PFSK-1 (cell line): Measurements from ENCODE around the gene EXOC4.

Source experiments
- FOXP2 ChIP-seq: optimal IDR thresholded peaks from 2 replicates; pipeline ENCODE3; 2011; ENCODE audit warnings: borderline replicate concordance, control low read depth, inconsistent platforms; ENCODE audit not compliant: insufficient read depth; ENCODE audit errors: extremely low read length, extremely low read depth
- POLR2AphosphoS5 ChIP-seq: IDR thresholded peaks from 2 replicates; pipeline ENCODE4 v1.6.1; 2012; ENCODE audit warnings: low read depth, mild to moderate bottlenecking, control low read depth, low read length, moderate library complexity
- REST ChIP-seq, 2 experiments: IDR thresholded peaks; 2 replicates each; pipeline versions ENCODE4 v1.6.1 to v1.8.0; 2011 to 2012; ENCODE audit warnings: low read depth in 2 of 2, low read length in 2 of 2, control low read depth in 1 of 2, inconsistent platforms in 1 of 2, mild to moderate bottlenecking in 1 of 2, moderate library complexity in 1 of 2; ENCODE audit not compliant: insufficient read depth in 1 of 2
- SIN3A ChIP-seq: IDR thresholded peaks from 2 replicates; pipeline ENCODE4 v1.6.1; 2012; ENCODE audit warnings: mild to moderate bottlenecking, low read length, moderate library complexity, borderline replicate concordance; ENCODE audit not compliant: insufficient read depth
- TAF1 ChIP-seq: IDR thresholded peaks from 2 replicates; pipeline ENCODE4 v1.6.1; 2012; ENCODE audit warnings: low read length, control low read depth, borderline replicate concordance; ENCODE audit not compliant: insufficient read depth

DNA sequence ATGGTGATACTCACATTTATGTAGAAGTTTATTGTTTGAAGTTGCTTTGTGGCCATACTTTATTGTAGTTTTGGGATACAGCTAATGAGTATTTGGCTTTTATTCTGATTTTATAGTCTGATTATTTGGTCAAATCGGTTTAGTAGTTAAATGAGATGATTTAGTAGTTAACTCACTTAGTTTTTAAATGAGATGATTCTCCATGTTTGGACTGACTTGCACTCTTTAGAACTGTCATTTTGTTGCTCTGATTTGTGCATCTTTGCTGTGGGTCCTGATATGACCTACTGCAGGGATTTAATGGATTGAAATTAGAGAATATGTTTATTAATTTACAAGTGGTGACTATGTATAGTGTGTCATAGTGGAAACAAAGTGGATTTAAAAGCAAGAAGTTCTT, 44.2 kb downstream of the EXOC4 start:
- TF ChIP-seq POLR2AphosphoS5 (no peak), TAF1 (no peak), REST (IDR thresholded peaks at IDR 0.05; ENCODE audit: insufficient read depth in 1 of 2, low read depth in 2 of 2, low read length in 2 of 2) (no peak), SIN3A (no peak), FOXP2 (no peak)
